Kidney epithelial cell (primary cell): ENCODE measurements around the gene SLC6A12. TPM values are rescaled to one million over a fixed set of nuclear protein-coding genes. Genes with fewer than 3 reads are reported as not detected.

ENCODE experiments used
- DNase-seq: peaks from one replicate; pipeline ENCODE4 v3.0.0-alpha.2; 2010; ENCODE audit warnings: low read depth
- H3K27me3 ChIP-seq: 2 replicates; pipeline ENCODE4 v1.6.0; 2011; ENCODE audit warnings: low read length; ENCODE audit not compliant: control insufficient read depth, insufficient read depth
- H3K36me3 ChIP-seq: 2 replicates; pipeline ENCODE4 v1.5.1; 2011; ENCODE audit warnings: low read length; ENCODE audit not compliant: control insufficient read depth, insufficient read depth
- H3K4me3 ChIP-seq: 2 replicates; pipeline ENCODE4 v1.5.1; 2011; ENCODE audit warnings: low read depth, mild to moderate bottlenecking, control low read depth, low read length
- CTCF ChIP-seq: IDR thresholded peaks from 2 replicates; pipeline ENCODE4 v1.5.1; 2011; ENCODE audit warnings: mild to moderate bottlenecking, moderate library complexity, low read length, control low read depth, inconsistent platforms; ENCODE audit not compliant: insufficient read depth, poor library complexity, severe bottlenecking
- total RNA-seq: library from RNA; depleted of rRNA; stranded (reverse); fragments of >200 nt; gene quantifications from 2 replicates; pipeline ENCODE4 v1.2.3, GENCODE V29; 2015

SLC6A12 gene
- total RNA-seq, 1 donor from 2014 or later = not detected

GRCh38 chr12:227923-228845 is 14.2 kb upstream of the SLC6A12 start:
- no peak for DNase-seq
- TF ChIP-seq CTCF = no peak
- peaks cover 25% of the 10 kb centered on the region for H3K27me3 ChIP-seq
- H3K4me3 ChIP-seq = no peak overlapping the region
- no peaks in the 10 kb centered on the region for H3K36me3 ChIP-seq

- TF ChIP-seq CTCF = no peak
- H3K36me3 ChIP-seq = no peaks in the 10 kb centered on the region
- peaks cover 24% of the 10 kb centered on the region for H3K27me3 ChIP-seq
- no peak overlapping the region for H3K4me3 ChIP-seq
- no peak for DNase-seq
Observed at GRCh38 chr12:227286-227915, 13.4 kb upstream of the SLC6A12 start.

GRCh38 chr12:226401-226800 is 12.4 kb upstream of the SLC6A12 start:
- no peak for DNase-seq
- Histone ChIP-seq H3K36me3 (no peaks in the 10 kb centered on the region), H3K27me3 (peaks cover 19% of the 10 kb centered on the region), H3K4me3 (no peak overlapping the region)
- no peak for TF ChIP-seq CTCF

- Histone ChIP-seq H3K36me3 (no peaks in the 10 kb centered on the region), H3K27me3 (peaks cover 21% of the 10 kb centered on the region), H3K4me3 (no peak overlapping the region)
- DNase-seq = no peak
- TF ChIP-seq CTCF = no peak
Observed at GRCh38 chr12:225012-225411, 11.1 kb upstream of the SLC6A12 start.

- H3K36me3 ChIP-seq = no peaks in the 10 kb centered on the region
- H3K4me3 ChIP-seq = no peak overlapping the region
- peaks cover 18% of the 10 kb centered on the region for H3K27me3 ChIP-seq
- DNase-seq = no peak
- no peak for TF ChIP-seq CTCF
Observed at GRCh38 chr12:224330-224729, 10.4 kb upstream of the SLC6A12 start.

- peaks cover 18% of the 10 kb centered on the region for H3K27me3 ChIP-seq
- no peak for TF ChIP-seq CTCF
- no peak for DNase-seq
Observed at GRCh38 chr12:223841-224240, 9.9 kb upstream of the SLC6A12 start.

More at GRCh38 chr12:223841-224240, 9.9 kb upstream of the SLC6A12 start:
- no peak overlapping the region for H3K4me3 ChIP-seq
- H3K36me3 ChIP-seq = no peaks in the 10 kb centered on the region
